AG09319 (cell line): ENCODE results near the gene RAI1.

ENCODE experiments used
- DNase-seq: peaks from one replicate; pipeline ENCODE4 v3.0.0-alpha.2; 2010; ENCODE audit warnings: low read depth; ENCODE audit errors: extremely low read depth
- TF ChIP-seq, protein P1 (sequence below): IDR thresholded peaks from 2 replicates; pipeline ENCODE4 v1.5.1; 2011; ENCODE audit warnings: low read depth, mild to moderate bottlenecking, inconsistent platforms, low read length, moderate library complexity

RAI1 gene

GRCh38 chr17:17844079-17844478, 162.8 kb downstream of the RAI1 start:
- TF ChIP-seq, protein P1, sequence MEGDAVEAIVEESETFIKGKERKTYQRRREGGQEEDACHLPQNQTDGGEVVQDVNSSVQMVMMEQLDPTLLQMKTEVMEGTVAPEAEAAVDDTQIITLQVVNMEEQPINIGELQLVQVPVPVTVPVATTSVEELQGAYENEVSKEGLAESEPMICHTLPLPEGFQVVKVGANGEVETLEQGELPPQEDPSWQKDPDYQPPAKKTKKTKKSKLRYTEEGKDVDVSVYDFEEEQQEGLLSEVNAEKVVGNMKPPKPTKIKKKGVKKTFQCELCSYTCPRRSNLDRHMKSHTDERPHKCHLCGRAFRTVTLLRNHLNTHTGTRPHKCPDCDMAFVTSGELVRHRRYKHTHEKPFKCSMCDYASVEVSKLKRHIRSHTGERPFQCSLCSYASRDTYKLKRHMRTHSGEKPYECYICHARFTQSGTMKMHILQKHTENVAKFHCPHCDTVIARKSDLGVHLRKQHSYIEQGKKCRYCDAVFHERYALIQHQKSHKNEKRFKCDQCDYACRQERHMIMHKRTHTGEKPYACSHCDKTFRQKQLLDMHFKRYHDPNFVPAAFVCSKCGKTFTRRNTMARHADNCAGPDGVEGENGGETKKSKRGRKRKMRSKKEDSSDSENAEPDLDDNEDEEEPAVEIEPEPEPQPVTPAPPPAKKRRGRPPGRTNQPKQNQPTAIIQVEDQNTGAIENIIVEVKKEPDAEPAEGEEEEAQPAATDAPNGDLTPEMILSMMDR, result no peak
- DNase-seq, result no peak

DNA sequence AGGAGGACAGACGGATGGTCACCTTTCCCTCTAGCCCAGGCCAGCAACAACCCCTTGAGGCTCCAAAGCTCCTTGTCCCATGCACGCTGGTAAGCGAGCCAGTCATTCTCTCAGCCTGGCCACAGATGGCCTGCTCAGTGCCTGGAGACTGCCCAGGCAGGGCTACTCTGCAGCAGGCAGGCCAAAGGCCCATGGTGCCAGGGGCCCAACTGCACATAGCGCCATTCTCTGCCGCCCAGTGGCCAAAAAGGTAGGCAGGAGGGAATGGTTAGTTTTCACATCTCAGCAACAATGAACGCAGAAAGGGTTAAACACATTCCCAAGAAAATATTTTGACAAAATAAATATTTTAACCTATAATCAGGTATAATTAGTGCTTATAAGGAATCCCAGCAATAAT, 163.2 kb downstream of the RAI1 start:
- TF ChIP-seq, protein P1, result no peak
- no peak for DNase-seq

DNA sequence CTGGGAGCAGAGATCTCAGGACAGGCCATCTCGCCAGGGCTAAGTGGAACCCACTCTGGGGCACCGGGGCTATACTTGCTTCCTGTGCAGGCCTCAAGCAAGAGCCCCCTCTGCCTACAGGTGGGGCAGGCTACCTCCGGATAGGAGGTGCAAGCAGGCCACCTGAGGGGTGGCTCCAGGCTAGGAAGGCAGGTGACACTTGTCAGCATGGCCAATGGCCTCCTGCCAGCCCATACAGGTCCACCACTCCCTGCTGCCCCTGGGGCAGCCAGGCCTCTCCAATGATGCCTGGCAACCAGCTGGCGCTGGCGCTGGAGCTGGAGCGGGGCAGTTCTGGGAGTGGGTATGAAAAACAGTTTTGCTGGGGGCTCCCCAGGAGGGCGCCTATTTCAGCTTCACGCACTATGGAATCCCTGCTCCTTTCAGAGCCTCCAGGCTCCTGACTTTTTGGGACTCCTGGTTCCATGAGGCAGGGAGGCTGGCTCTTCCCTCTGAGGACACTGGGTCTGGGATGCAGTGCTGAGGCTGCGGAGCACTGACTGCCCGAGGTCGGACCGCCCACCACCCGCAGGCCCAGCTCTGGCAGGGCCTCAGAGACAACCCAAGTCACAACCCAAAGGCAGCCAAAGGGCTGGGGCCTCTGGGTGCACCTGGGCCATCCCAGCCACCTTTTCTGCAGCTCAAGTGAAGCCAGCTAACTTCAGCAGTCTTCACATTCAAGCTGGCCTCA, 164.0 kb downstream of the RAI1 start:
- TF ChIP-seq, protein P1, result no peak
- DNase-seq, result no peak

GRCh38 chr17:17846003-17846402, 164.7 kb downstream of the RAI1 start:
- no peak for DNase-seq
- TF ChIP-seq, protein P1, result no peak

GRCh38 chr17:17846645-17847044, 165.4 kb downstream of the RAI1 start:
- TF ChIP-seq, protein P1, result no peak
- DNase-seq, result no peak

- no peak for DNase-seq
- TF ChIP-seq, protein P1, result no peak
Observed at GRCh38 chr17:17847118-17847689, 165.9 kb downstream of the RAI1 start.

DNA sequence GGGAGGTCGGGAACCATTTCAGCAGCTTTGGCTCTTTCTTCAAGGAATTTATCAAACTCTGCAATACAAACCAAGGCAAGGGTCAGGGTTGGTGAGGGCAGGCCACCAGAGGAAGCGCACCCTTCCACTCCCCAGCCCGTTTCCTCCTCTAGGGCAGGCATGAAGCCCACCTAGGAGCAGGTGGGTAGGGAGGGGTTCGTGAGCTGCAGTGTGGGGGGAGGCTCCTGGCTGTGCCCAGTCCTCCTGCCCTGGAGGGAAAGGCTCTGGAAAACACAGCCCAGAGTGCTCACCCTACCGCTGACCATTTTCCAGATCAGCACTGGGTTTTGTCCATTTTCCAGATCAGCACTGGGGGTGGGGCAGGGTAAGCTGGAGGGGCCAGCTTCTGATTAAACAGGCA, 166.5 kb downstream of the RAI1 start:
- TF ChIP-seq, protein P1, result no peak
- DNase-seq, result no peak
